ENCODE results near the gene KIF21B.

DNA sequence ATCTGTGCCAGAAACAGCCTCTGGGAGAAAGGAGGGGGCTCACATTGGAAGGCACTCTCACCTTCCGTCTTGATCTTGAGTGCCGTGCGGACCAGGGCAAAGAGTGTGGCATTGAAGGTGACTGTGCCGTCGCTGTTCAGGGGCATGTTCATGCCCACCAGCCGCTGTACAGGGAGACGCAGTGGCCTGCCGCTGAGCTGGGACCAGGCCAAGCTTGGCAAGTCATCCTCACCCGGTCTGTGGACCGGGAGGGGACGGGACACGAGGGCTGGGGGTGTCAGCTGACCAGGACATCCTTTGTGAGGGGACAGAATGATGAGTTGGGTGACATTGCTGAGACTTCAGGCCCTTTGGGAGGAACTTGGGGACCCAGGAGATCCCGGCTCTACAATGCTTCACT is 25.0 kb upstream of the KIF21B start:
- TF ChIP-seq CTCF (conservative IDR thresholded peaks at IDR 0.05; ENCODE audit: low read depth, low read length) (no peak), EZH2 (IDR thresholded peaks at IDR 0.05; ENCODE audit: borderline replicate concordance, low read depth, low read length, poor library complexity, severe bottlenecking) (no peak)

Measured in A673 (cell line).